A549 (cell line): ENCODE results near the gene OXLD1. TPM values are rescaled to one million over a fixed set of nuclear protein-coding genes. Genes with fewer than 3 reads are reported as not detected.

Experiments used
- ATAC-seq, 2 experiments: fragments of 200-7000 bp in 1 of 2; fragments of >200 bp in 1 of 2; cut with Nextera tagmentation in 1 of 2; cut with Tn5 transposase in 1 of 2; 3 replicates each; pipeline versions ENCODE4 v1.8.0 to v1.9.1; 2018 to 2020; ENCODE audit warnings: mild to moderate bottlenecking in 1 of 2, moderate library complexity in 1 of 2
- CTCF ChIA-PET: fragments of 300-600 bp; sonication (Branson Sonifier 250); formaldehyde crosslinking; extraction: SDS; loops from one replicate; lab custom pipeline; 2021; ENCODE audit warnings: antibody characterized with exemption, inconsistent platforms; lab: Yijun Ruan, JAX
- POLR2A ChIA-PET: fragments of 350-600 bp; formaldehyde crosslinking; extraction: SDS; loops from one replicate; lab custom pipeline; 2021; ENCODE audit warnings: antibody characterized with exemption, inconsistent platforms; lab: Yijun Ruan, JAX
- DNase-seq, 2 experiments: peaks; one replicate each; pipeline versions ENCODE4 v3.0.0 to v3.0.0-alpha.2; 2011 to 2016; ENCODE audit warnings: low read depth in 1 of 2, low spot score in 1 of 2
- FAIRE-seq: peaks from 2 replicates; lab custom pipeline; 2011; peaks lifted over from hg19 to GRCh38; lab: Jason Lieb, UNC
- H3K27ac ChIP-seq, 2 experiments: fragments of >200 bp; sonication (Bioruptor Twin); formaldehyde crosslinking; 3 replicates each; pipeline ENCODE4 v1.5.1; 2016 to 2017
- H3K4me1 ChIP-seq: fragments of >200 bp; sonication (Bioruptor Twin); formaldehyde crosslinking; 3 replicates; pipeline ENCODE4 v1.6.1; 2016
- H3K4me2 ChIP-seq: fragments of >200 bp; sonication (Bioruptor Twin); formaldehyde crosslinking; 3 replicates; pipeline ENCODE4 v1.6.1; 2016
- H3K4me3 ChIP-seq: fragments of >200 bp; sonication (Bioruptor Twin); formaldehyde crosslinking; 3 replicates; pipeline ENCODE4 v1.5.1; 2016
- H3K9me3 ChIP-seq: fragments of >200 bp; sonication (Bioruptor Twin); formaldehyde crosslinking; 3 replicates; pipeline ENCODE4 v1.6.1; 2016
- CBX2 ChIP-seq: fragments of 200-600 bp; sonication (generic); IDR thresholded peaks from 2 replicates; pipeline ENCODE4 v1.6.1; 2016; ENCODE audit warnings: low read depth, mild to moderate bottlenecking, borderline replicate concordance
- CBX8 ChIP-seq: fragments of 200-600 bp; sonication (generic); IDR thresholded peaks from 2 replicates; pipeline ENCODE4 v1.6.1; 2016
- ESRRA ChIP-seq: fragments of 150-350 bp; IDR thresholded peaks from 2 replicates; pipeline ENCODE4 v1.6.1; 2014; ENCODE audit warnings: mild to moderate bottlenecking, low read length, borderline replicate concordance
- FOXS1 ChIP-seq: fragments of 250-450 bp; sonication (Bioruptor Pico); IDR thresholded peaks from 2 replicates; pipeline ENCODE4 v1.5.0; 2020; ENCODE audit warnings: mild to moderate bottlenecking, moderate library complexity
- HOXB5 ChIP-seq: fragments of 250-450 bp; sonication (Bioruptor Pico); IDR thresholded peaks from 2 replicates; pipeline ENCODE4 v1.5.0; 2020; ENCODE audit warnings: mild to moderate bottlenecking, moderate library complexity
- KDM1A ChIP-seq: fragments of 200-600 bp; sonication (generic); IDR thresholded peaks from 2 replicates; pipeline ENCODE4 v1.6.1; 2016; ENCODE audit warnings: low read depth, mild to moderate bottlenecking
- MAFK ChIP-seq: fragments of 450-650 bp; IDR thresholded peaks from 2 replicates; pipeline ENCODE4 v1.6.1; 2014; ENCODE audit not compliant: partially characterized antibody
- MYC ChIP-seq: IDR thresholded peaks from 2 replicates; pipeline ENCODE4 v1.6.1; 2012; ENCODE audit warnings: mild to moderate bottlenecking, inconsistent platforms, low read length, improper control_type of control experiment, borderline replicate concordance
- NR3C1 ChIP-seq: fragments of >200 bp; sonication (Bioruptor Twin); formaldehyde crosslinking; IDR thresholded peaks from 3 replicates; pipeline ENCODE4 v1.6.1; 2017
- RAD21 ChIP-seq, 2 experiments: fragments of >200 bp in 1 of 2; sonication (Bioruptor Twin) in 1 of 2; formaldehyde crosslinking in 1 of 2; IDR thresholded peaks in 1 of 2; conservative IDR thresholded peaks in 1 of 2; 2 replicates in 1 of 2; 3 replicates in 1 of 2; pipeline ENCODE4 v1.6.1; 2012 to 2018; ENCODE audit warnings: inconsistent platforms in 1 of 2
- SMC3 ChIP-seq: fragments of >200 bp; sonication (Bioruptor Twin); formaldehyde crosslinking; IDR thresholded peaks from 3 replicates; pipeline ENCODE4 v1.6.1; 2018; ENCODE audit warnings: inconsistent platforms
- WGBS: methylation state at CpG from one replicate; pipeline ENCODE4 v1.1.6; 2017; ENCODE audit errors: missing lambda C conversion rate; 5-methylcytosine and 5-hydroxymethylcytosine counted together
- polyA plus RNA-seq, 4 experiments: library from polyadenylated mRNA; depleted of rRNA in 3 of 4; stranded (reverse); fragments of >200 nt; fragmentation: RNase III in 1 of 4; extraction: RNeasy Plus Mini Kit Qiagen cat#74134 plus additional on column Dnase treatment in 1 of 4; gene quantifications; 2 replicates in 3 of 4; 3 replicates in 1 of 4; pipeline ENCODE4 v1.2.3, GENCODE V29; 2011 to 2017
- TF ChIP-seq, protein P1 (sequence below): fragments of 250-450 bp; sonication (Bioruptor Pico); IDR thresholded peaks from 2 replicates; pipeline ENCODE4 v1.5.0; 2021; ENCODE audit warnings: mild to moderate bottlenecking, moderate library complexity, borderline replicate concordance
- TF ChIP-seq, protein P2 (sequence below): IDR thresholded peaks from 2 replicates; pipeline ENCODE4 v1.6.1; 2012
- TF ChIP-seq, protein P3 (sequence below): fragments of 250-450 bp; sonication (Bioruptor Pico); IDR thresholded peaks from 2 replicates; pipeline ENCODE4 v1.5.0; 2020; ENCODE audit warnings: low read depth, mild to moderate bottlenecking, moderate library complexity
- TF ChIP-seq, protein P4 (sequence below): fragments of 200-600 bp; sonication (generic); IDR thresholded peaks from 2 replicates; pipeline ENCODE4 v1.6.1; 2016; ENCODE audit warnings: antibody characterized with exemption, mild to moderate bottlenecking, moderate library complexity
- TF ChIP-seq, protein P5 (sequence below): fragments of >200 bp; sonication (Bioruptor Twin); formaldehyde crosslinking; IDR thresholded peaks from 3 replicates; pipeline ENCODE4 v1.5.1; 2016

The OXLD1 gene
- polyA plus RNA-seq, 2 of the 4 experiments (the other 2 are of a cell fraction): 38.7 to 47.1 TPM

DNA sequence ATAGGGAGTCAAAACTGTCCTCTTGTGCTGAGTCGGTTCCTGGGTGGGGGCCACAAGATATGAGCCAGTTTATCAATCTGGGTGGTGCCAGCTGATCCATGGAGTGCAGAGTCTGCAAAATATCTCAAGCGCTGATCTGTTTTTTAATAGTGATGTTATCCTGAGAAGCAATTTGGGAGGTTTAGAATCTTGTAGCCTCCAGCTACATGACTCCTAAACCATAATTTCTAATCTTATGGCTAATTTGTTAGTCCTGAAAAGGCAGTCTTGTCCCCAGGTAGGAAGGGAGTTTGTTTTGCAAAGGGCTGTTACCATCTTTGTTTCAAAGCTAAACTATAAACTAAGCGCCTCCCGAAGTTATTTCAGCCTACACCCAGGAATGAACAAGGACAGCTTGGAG is 27.7 kb downstream of the OXLD1 start:
- POLR2A ChIA-PET: interaction anchor here (0.6 to 1.0 kb wide), 2 partner anchors 27 to 32 kb away, joined by 3 read pairs; partner anchors contain the start of genes CCDC137 and OXLD1
- no peak for FAIRE-seq

More for the DNA sequence above, 27.7 kb downstream of the OXLD1 start:
- CTCF ChIA-PET: interaction anchor here (0.6 to 1.9 kb wide), 9 partner anchors 17 to 1061 kb away, joined by 3 to 10 read pairs (median 4); partner anchors contain the start of genes ARL16 and HGS
- DNase-seq (no peak), ATAC-seq (no peak)
- H3K4me1 ChIP-seq: peaks cover 31% of the 10 kb centered on the region
- no peak overlapping the region for H3K4me3 ChIP-seq
- H3K4me2 ChIP-seq: no peak overlapping the region
- H3K27ac ChIP-seq: no peak overlapping the region
- no peaks in the 10 kb centered on the region for H3K9me3 ChIP-seq
- TF ChIP-seq KDM1A (no peak), MYC (no peak), SMC3 (no peak), RAD21 (conservative IDR thresholded peaks at IDR 0.05 in 1 of 2, IDR thresholded peaks at IDR 0.05 in 1 of 2) (no peak), CBX8 (no peak), NR3C1 (no peak), FOXS1 (CRISPR knock-in tag) (no peak), MAFK (no peak), ESRRA (no peak), HOXB5 (CRISPR knock-in tag) (no peak), CBX2 (no peak)
- TF ChIP-seq, protein P1, sequence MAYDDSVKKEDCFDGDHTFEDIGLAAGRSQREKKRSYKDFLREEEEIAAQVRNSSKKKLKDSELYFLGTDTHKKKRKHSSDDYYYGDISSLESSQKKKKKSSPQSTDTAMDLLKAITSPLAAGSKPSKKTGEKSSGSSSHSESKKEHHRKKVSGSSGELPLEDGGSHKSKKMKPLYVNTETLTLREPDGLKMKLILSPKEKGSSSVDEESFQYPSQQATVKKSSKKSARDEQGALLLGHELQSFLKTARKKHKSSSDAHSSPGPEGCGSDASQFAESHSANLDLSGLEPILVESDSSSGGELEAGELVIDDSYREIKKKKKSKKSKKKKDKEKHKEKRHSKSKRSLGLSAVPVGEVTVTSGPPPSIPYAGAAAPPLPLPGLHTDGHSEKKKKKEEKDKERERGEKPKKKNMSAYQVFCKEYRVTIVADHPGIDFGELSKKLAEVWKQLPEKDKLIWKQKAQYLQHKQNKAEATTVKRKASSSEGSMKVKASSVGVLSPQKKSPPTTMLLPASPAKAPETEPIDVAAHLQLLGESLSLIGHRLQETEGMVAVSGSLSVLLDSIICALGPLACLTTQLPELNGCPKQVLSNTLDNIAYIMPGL (CRISPR knock-in tag): no peak
- TF ChIP-seq, protein P2, sequence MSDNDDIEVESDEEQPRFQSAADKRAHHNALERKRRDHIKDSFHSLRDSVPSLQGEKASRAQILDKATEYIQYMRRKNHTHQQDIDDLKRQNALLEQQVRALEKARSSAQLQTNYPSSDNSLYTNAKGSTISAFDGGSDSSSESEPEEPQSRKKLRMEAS: no peak
- TF ChIP-seq, protein P3, sequence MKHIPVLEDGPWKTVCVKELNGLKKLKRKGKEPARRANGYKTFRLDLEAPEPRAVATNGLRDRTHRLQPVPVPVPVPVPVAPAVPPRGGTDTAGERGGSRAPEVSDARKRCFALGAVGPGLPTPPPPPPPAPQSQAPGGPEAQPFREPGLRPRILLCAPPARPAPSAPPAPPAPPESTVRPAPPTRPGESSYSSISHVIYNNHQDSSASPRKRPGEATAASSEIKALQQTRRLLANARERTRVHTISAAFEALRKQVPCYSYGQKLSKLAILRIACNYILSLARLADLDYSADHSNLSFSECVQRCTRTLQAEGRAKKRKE: no peak
- TF ChIP-seq, protein P4, sequence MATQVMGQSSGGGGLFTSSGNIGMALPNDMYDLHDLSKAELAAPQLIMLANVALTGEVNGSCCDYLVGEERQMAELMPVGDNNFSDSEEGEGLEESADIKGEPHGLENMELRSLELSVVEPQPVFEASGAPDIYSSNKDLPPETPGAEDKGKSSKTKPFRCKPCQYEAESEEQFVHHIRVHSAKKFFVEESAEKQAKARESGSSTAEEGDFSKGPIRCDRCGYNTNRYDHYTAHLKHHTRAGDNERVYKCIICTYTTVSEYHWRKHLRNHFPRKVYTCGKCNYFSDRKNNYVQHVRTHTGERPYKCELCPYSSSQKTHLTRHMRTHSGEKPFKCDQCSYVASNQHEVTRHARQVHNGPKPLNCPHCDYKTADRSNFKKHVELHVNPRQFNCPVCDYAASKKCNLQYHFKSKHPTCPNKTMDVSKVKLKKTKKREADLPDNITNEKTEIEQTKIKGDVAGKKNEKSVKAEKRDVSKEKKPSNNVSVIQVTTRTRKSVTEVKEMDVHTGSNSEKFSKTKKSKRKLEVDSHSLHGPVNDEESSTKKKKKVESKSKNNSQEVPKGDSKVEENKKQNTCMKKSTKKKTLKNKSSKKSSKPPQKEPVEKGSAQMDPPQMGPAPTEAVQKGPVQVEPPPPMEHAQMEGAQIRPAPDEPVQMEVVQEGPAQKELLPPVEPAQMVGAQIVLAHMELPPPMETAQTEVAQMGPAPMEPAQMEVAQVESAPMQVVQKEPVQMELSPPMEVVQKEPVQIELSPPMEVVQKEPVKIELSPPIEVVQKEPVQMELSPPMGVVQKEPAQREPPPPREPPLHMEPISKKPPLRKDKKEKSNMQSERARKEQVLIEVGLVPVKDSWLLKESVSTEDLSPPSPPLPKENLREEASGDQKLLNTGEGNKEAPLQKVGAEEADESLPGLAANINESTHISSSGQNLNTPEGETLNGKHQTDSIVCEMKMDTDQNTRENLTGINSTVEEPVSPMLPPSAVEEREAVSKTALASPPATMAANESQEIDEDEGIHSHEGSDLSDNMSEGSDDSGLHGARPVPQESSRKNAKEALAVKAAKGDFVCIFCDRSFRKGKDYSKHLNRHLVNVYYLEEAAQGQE: no peak
- TF ChIP-seq, protein P5, sequence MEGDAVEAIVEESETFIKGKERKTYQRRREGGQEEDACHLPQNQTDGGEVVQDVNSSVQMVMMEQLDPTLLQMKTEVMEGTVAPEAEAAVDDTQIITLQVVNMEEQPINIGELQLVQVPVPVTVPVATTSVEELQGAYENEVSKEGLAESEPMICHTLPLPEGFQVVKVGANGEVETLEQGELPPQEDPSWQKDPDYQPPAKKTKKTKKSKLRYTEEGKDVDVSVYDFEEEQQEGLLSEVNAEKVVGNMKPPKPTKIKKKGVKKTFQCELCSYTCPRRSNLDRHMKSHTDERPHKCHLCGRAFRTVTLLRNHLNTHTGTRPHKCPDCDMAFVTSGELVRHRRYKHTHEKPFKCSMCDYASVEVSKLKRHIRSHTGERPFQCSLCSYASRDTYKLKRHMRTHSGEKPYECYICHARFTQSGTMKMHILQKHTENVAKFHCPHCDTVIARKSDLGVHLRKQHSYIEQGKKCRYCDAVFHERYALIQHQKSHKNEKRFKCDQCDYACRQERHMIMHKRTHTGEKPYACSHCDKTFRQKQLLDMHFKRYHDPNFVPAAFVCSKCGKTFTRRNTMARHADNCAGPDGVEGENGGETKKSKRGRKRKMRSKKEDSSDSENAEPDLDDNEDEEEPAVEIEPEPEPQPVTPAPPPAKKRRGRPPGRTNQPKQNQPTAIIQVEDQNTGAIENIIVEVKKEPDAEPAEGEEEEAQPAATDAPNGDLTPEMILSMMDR: no peak
- WGBS: 63% methylated on average over 4 of the region's 4 CpGs
